CD4-positive, alpha-beta T cell treated with Interleukin-6 at 100 ng/mL for 8 hours (primary cell): Measurements from ENCODE around the gene TMOD3.

ENCODE experiments used
- DNase-seq: peaks from one replicate; pipeline ENCODE4 v3.0.0-alpha.2; 2020; ENCODE audit warnings: mixed read lengths, low spot score

The TMOD3 gene

GRCh38 chr15:51828621-51829375 is 655 bp upstream of the TMOD3 start:
- no peak for DNase-seq

- peak; percentile 5 for DNase-seq
Measured at GRCh38 chr15:51830276-51830806, 888 bp downstream of the TMOD3 start.

GRCh38 chr15:51833772-51834171 is 4.3 kb downstream of the TMOD3 start:
- DNase-seq = no peak

DNA sequence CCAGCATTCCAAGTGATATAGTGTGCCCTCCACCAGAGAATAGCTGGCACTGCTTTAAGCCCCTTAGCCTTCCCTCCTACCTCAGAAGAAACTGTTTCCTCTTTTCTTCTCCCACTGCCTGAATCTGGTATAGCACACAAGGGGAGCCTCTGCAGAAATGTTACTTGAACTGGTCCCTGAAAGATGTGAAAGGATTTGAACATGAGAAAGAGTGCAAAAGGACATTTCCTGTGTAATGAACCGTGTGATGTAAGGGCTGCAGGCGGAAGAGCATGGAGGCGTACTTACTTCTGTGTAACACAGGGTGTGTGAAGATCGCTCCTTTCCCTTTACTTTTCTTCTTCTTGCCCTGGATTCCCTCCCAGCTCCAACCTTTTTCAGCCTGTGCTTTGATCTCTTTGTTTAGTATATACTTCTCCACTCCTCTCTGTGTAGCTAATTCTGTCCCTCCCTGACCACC is 8.4 kb downstream of the TMOD3 start:
- DNase-seq = peak; percentile 6

DNA sequence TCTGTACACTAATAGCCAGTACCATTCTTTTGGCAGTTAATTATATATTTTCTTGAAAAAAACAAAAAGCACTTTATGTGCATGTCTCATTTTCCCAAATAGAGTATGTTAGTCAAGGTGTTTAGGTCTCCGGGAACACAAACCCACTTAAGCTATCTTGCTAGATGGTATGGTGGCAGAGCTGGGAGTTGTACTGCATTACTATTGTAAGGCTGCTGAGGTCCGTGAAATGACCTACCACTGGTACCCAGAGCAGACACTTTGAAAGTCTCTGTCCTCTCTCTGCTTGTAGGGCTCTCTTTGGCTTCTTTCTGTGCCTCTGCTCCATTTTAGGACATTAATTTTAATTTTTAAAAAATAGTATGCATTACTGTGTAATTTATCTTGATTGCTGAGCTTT is 8.8 kb downstream of the TMOD3 start:
- no peak for DNase-seq

GRCh38 chr15:51840692-51841091 is 11.2 kb downstream of the TMOD3 start:
- no peak for DNase-seq

- DNase-seq = no peak
Measured at GRCh38 chr15:51841406-51842040, 12.1 kb downstream of the TMOD3 start.

DNA sequence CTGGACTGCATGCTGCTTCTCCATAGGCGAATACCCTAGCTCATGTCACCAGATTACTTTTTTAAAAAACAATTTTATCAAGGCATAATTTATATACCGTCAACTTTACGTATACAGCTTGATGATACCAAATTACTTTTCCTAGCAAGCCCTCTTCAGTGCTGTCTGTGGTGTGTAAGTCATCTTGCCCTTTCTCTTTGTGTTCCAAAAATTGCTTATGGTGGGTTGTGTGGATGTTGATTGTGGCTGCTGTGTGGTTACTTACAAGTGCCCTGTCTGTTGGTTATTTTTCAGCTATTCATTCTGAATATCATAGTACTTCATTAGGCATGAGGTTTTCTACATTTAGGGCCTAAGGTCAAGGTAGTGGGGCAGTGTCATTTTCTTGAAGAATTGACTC is 12.8 kb downstream of the TMOD3 start:
- DNase-seq = no peak

GRCh38 chr15:51842852-51843737 is 13.6 kb downstream of the TMOD3 start:
- DNase-seq = no peak

GRCh38 chr15:51844747-51845426 is 15.4 kb downstream of the TMOD3 start:
- no peak for DNase-seq

GRCh38 chr15:51846066-51846462 is 16.6 kb downstream of the TMOD3 start:
- DNase-seq = no peak

DNA sequence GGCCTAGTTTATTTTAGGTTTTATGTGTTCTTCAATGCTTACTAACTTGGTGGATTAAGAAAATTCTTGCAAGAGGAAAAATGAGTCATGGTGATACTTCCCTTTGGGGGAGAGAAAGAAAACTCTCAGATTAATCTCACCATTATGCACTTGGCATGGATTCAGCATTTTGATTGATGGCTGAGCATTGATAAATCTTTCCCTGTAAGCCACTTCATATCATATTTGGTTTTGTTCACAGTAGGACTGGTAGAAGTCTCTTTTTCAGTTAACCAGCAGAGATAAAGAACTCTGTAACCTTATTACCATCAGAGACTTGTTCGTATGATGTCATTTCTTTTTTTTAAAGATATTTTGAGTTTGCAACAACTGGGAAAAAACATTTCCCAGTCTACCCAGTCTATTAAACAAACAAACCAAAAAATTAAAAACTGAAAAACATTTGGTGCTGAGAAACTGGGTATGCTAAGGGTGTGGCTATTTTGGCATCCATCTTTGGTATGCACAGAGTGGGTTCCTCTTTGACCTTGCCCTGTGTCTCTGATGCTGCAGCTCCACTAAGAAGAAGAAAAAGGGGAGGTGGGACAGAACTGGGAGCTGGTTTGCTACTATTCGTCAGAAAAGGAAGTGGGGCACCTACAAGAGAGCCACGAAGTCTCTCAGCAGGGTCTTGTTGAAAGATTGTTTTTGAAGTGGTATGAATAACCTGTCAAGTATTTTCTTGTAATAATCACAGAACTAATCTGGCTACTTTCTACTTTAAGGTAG is 17.2 kb downstream of the TMOD3 start:
- no peak for DNase-seq

GRCh38 chr15:51848811-51849210 is 19.4 kb downstream of the TMOD3 start:
- no peak for DNase-seq

DNA sequence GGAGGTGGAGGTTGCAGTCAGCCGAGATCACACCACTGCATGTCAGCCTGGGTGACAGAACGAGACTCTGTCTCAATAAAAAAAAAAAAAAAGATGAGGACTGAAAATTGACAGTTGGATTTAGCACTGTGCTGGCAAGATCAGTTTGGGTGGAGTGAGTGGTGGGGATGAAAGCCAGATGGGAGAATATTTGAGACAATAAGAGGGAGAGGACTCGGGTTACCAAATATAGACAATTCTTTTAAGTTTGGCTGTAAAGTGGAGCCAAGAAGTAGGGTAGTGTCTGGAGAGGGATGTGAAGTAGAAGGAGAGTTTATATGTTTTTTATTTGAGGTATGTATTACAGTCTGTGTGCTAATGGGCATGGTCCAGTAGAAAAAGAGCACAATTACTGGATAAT is 20.4 kb downstream of the TMOD3 start:
- no peak for DNase-seq

DNA sequence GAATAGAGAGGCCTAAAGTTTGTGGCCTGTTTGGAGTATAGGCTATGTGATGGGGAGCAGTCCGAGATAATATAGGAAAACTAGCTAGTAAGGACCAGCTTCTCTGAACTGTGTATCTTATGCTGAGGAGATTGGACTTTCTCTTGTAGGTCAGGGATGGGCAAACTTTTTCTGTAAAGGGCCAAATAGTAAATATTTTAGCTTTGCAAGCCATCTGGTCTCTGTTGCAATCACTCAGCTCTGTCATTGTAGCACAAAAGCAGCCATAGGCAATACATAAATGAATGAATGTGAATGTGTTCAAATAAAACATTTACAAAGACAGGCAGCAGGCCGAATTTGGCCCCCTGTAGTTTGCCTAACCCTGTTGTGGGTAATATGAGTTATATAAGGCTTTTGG is 24.5 kb downstream of the TMOD3 start:
- no peak for DNase-seq

DNA sequence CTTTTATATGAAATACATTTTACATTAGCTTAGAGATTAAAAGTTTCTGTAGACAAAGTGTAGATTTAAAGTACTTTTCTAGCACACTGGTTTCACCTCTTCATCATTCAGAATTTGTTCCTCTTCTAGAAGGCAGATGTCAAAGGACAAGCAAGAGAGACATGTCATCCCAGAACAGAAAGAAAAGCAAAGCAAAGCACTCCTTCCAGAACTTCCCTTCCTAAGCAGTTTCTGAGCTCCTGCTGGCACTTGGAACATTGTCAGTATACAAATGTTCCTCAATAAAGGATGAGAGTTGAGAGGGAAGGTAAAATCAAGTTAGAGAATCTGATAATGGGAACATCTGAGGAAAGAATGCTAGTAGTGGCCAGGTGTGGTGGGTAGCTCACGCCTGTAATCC is 26.2 kb downstream of the TMOD3 start:
- DNase-seq = no peak

GRCh38 chr15:51856714-51857380 is 27.4 kb downstream of the TMOD3 start:
- DNase-seq = no peak

GRCh38 chr15:51861557-51862359 is 32.3 kb downstream of the TMOD3 start:
- DNase-seq = peak; percentile 65

DNA sequence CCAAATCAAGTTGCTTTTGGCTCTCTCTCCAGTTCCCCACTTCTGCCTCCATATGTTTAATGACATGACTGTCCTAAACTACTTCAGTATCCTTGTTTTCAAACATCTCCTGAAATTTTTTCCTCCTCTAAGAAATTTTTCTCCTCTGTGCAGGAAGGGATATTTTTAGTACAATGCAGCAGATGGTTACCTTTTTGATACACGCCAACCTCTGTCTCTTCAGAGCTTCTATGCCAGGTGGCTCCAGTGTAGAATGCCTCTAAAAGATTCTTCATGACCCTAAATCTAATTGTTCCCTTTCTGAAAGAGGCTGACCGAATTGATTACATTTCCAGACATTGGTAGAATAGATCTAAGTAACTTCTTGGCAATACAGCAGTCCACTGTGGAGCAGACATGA is 33.7 kb downstream of the TMOD3 start:
- no peak for DNase-seq
